HCT116 (cell line): ENCODE data around the gene PRPSAP1.

Experiments
- ELF1 ChIP-seq: IDR thresholded peaks from 2 replicates; pipeline ENCODE4 v1.6.1; 2012; ENCODE audit warnings: low read depth, borderline replicate concordance
- SP1 ChIP-seq: IDR thresholded peaks from 2 replicates; pipeline ENCODE4 v1.6.1; 2012; ENCODE audit warnings: low read depth

DNA sequence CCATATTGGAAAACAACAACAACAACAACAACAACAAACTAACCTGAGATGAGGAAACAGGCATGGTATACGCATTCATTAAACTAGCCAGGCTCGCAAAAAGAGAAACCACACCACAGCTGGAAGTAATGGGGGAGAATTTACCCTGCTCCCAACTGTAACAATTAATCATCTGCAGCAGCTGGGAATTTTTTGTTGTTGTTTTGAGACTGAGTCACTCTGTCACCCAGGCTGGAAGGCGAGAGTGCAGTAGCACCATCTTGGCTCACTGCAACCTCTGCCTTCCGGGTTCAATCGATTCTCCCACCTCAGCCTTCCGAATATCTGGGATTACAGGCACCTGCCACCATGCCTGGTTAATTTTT is 16.3 kb downstream of the PRPSAP1 start:
- TF ChIP-seq ELF1 (no peak), SP1 (no peak)
